ENCODE data around the gene HDAC4.

The HDAC4 gene

DNA sequence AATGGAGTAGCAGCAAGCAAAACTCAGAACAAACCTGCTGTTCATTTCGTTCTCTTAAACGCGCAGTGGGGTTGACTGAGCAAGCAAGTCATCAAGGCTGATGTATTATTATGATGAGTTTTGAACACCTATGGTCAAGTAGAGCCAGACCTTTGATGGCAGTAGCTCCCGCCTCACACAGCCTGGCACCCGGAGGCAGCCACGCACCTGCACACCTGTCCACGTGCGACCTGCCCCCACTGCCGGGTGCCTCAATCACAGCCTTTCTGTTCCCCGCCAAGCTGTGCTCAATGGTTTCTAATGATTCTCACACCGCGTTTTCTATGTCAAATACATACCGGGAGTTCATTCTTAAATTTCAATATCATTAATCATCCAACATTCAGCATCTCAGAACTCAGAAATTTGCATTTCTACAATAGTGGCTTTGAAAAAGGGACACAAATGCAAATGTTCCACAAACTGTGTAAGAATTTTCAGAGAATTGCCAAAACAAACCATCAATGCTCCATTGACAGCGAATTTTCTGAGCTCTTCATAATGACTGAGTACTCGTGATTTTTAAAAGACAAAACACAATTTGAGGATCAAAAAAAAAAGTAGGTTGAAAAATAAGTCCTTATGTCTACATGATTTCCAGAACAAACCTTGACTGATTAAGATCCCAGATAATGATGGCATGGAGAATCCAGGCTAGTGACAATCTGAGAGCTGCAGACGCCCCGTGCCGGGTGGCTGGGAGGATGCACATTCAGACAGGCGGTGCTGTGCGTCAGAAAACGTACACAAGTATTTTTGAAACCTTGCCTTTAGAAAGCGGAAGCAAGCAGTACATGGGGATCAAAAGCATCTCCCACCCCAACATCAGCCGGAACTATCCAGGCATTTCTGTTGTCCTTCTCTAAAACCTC lies 56.6 kb downstream of the HDAC4 start:
- no peak for TF ChIP-seq FOXK2 (IDR thresholded peaks at IDR 0.05)
- TF ChIP-seq ARNT (IDR thresholded peaks at IDR 0.05): no peak
- TF ChIP-seq L3MBTL2 (conservative IDR thresholded peaks at IDR 0.05): no peak
- TF ChIP-seq TARDBP (IDR thresholded peaks at IDR 0.05): no peak
- TF ChIP-seq ELF4 (IDR thresholded peaks at IDR 0.05): no peak
- TF ChIP-seq CTBP1 (IDR thresholded peaks at IDR 0.05; ENCODE audit: borderline replicate concordance): no peak
- no peak for TF ChIP-seq LEF1 (IDR thresholded peaks at IDR 0.05; ENCODE audit: borderline replicate concordance)
- no peak for TF ChIP-seq FOXA1 (IDR thresholded peaks at IDR 0.05)
- TF ChIP-seq HDGF (IDR thresholded peaks at IDR 0.05; ENCODE audit: borderline replicate concordance): no peak
- no peak for TF ChIP-seq SUZ12 (IDR thresholded peaks at IDR 0.05)
- ChIA-PET CTCF (no interaction called here), POLR2A (no interaction called here)
- no peak for DNase-seq (ENCODE audit: extremely low spot score)

DNA sequence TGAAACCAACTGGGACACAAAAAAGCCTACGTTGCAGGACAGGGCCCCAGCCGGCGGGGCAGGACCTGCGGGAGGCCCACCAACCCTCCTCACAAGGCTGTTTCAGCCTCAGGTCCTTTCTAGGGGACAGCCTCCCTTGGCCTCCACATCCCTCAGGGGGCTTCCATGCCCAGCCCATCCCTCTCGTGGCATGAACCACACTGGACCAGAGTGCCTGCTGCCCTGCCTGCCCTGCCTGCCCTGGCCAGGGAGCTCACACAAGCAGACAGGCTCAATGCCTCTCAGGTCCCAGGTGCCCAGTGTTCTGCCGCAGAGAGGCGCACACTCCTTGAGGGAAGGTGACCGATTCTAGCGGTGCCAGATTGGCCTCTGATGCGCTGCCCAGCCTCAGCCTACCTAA lies 57.4 kb downstream of the HDAC4 start:
- no peak for DNase-seq (ENCODE audit: extremely low spot score)
- CTCF ChIA-PET: no interaction called here
- POLR2A ChIA-PET: no interaction called here
- TF ChIP-seq NFRKB (IDR thresholded peaks at IDR 0.05) (no peak), FOXM1 (IDR thresholded peaks at IDR 0.05; ENCODE audit: borderline replicate concordance) (no peak), SP1 (IDR thresholded peaks at IDR 0.05) (no peak), FOXA1 (IDR thresholded peaks at IDR 0.05) (no peak), ELF4 (IDR thresholded peaks at IDR 0.05) (no peak)

DNA sequence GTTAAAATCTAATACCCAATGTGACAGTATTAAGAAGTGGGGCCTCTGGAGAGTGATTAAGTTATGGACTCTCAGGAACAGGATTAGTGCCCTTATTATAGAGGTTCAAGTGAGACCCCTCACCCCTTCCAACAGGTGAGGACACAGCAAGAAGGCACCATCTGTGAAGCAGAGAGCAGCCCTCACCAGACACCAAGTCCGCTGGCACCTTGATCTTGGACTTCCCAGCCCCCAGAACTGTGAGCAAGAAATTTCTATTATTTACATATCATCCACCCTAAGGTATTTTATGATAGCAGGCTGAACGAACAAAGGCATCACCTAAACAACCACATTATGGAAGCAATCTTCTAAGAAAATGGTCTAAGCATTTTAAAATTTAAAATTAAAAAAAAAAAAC lies 59.0 kb downstream of the HDAC4 start:
- POLR2A ChIA-PET: no interaction called here
- CTCF ChIA-PET: no interaction called here
- no peak for DNase-seq (ENCODE audit: extremely low spot score)
- no peak for TF ChIP-seq HDGF (IDR thresholded peaks at IDR 0.05; ENCODE audit: borderline replicate concordance)
- no peak for TF ChIP-seq ELF4 (IDR thresholded peaks at IDR 0.05)
- no peak for TF ChIP-seq LEF1 (IDR thresholded peaks at IDR 0.05; ENCODE audit: borderline replicate concordance)
- TF ChIP-seq FOXM1 (IDR thresholded peaks at IDR 0.05; ENCODE audit: borderline replicate concordance): no peak
- no peak for TF ChIP-seq TARDBP (IDR thresholded peaks at IDR 0.05)
- no peak for TF ChIP-seq ARNT (IDR thresholded peaks at IDR 0.05)
- no peak for TF ChIP-seq SUZ12 (IDR thresholded peaks at IDR 0.05)
- no peak for TF ChIP-seq L3MBTL2 (conservative IDR thresholded peaks at IDR 0.05)
- TF ChIP-seq, protein P1, sequence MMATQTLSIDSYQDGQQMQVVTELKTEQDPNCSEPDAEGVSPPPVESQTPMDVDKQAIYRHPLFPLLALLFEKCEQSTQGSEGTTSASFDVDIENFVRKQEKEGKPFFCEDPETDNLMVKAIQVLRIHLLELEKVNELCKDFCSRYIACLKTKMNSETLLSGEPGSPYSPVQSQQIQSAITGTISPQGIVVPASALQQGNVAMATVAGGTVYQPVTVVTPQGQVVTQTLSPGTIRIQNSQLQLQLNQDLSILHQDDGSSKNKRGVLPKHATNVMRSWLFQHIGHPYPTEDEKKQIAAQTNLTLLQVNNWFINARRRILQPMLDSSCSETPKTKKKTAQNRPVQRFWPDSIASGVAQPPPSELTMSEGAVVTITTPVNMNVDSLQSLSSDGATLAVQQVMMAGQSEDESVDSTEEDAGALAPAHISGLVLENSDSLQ (IDR thresholded peaks at IDR 0.05): no peak
- TF ChIP-seq BHLHE40 (IDR thresholded peaks at IDR 0.05; ENCODE audit: borderline replicate concordance): no peak
- TF ChIP-seq CTBP1 (IDR thresholded peaks at IDR 0.05; ENCODE audit: borderline replicate concordance): no peak
- no peak for TF ChIP-seq FOXA1 (IDR thresholded peaks at IDR 0.05)

DNA sequence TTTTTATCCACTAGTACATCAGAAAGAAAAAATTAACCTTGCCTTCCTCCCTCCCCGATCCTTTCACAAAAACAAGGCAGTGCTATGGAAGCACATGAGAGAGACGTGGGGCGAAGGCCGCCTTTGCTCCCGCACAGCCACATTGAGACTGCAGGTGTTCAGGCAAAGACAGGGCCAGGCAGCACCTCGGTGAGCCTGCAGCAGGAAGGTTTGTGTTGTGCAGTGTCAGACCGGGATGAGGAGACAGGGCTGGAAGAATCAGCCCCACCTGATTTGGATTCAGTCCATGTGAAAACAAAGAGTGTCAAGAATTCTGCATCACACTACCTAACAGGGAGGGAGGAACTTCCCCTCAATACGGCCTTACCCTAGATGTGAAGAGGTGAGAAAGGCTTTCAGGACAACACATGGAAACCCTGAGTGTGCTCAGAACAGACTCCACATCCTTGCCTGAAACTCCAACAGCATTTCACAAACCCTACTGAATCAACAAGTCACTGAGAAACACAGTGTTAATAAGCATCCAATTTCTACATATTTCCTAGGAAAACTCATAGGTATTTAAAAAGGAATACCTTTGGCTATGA lies 59.6 kb downstream of the HDAC4 start:
- ChIA-PET CTCF (no interaction called here), POLR2A (no interaction called here)
- no peak for DNase-seq (ENCODE audit: extremely low spot score)
- TF ChIP-seq CTBP1 (IDR thresholded peaks at IDR 0.05; ENCODE audit: borderline replicate concordance) (no peak), ELF4 (IDR thresholded peaks at IDR 0.05) (no peak), ARNT (IDR thresholded peaks at IDR 0.05) (no peak), BHLHE40 (IDR thresholded peaks at IDR 0.05; ENCODE audit: borderline replicate concordance) (no peak), FOXM1 (IDR thresholded peaks at IDR 0.05; ENCODE audit: borderline replicate concordance) (no peak), ZNF384 (IDR thresholded peaks at IDR 0.05) (no peak), SP1 (IDR thresholded peaks at IDR 0.05) (no peak), NFRKB (IDR thresholded peaks at IDR 0.05) (no peak), HDGF (IDR thresholded peaks at IDR 0.05; ENCODE audit: borderline replicate concordance) (no peak), LEF1 (IDR thresholded peaks at IDR 0.05; ENCODE audit: borderline replicate concordance) (no peak), FOXA1 (IDR thresholded peaks at IDR 0.05) (no peak), FOXK2 (IDR thresholded peaks at IDR 0.05) (no peak), SUZ12 (IDR thresholded peaks at IDR 0.05) (no peak), L3MBTL2 (conservative IDR thresholded peaks at IDR 0.05) (no peak), TARDBP (IDR thresholded peaks at IDR 0.05) (no peak)
- TF ChIP-seq, protein P1 (IDR thresholded peaks at IDR 0.05): no peak

DNA sequence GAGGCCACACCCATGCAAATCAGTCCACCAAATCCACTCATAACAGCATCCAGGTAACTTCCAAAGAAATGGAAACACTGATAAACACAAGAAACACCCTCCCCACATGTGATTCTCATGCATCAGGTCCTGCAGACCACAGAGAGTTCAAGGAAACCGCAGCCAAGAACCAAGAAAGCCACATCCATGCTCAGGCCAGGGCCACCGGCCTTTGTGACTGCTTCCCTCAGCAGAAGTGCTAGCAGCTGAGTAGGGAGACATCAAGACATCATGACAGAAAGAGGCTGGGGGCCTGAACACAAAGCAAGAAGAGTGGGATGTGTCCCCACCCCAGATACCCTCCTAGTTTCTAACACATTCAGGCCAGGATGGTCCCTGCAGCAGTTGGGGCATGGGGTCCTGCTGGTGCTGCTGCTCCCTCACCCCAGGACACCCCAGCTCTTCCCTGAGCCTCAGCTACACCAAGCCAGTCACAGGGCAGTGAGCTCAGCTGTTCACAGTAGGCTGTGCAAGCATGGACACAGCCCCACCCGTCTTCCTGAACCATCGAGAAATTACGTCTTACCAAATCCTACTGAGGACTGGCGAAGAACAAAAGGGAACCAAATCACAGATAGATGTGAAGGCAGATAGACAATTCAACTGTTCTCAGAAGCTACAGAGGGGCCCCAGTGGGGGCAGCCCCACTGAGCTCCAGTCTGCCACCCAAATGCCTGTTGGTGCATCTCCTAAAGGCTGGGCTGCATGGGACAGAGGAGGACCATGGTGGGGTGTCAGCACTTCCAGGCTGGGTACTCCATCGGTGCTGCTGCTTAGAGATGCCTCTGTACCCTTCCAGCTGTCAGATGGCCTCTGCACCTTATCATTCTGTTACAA lies 60.9 kb downstream of the HDAC4 start:
- ChIA-PET POLR2A (no interaction called here), CTCF (no interaction called here)
- no peak for DNase-seq (ENCODE audit: extremely low spot score)
- no peak for TF ChIP-seq CTBP1 (IDR thresholded peaks at IDR 0.05; ENCODE audit: borderline replicate concordance)
- no peak for TF ChIP-seq ARNT (IDR thresholded peaks at IDR 0.05)
- no peak for TF ChIP-seq ELF4 (IDR thresholded peaks at IDR 0.05)
- TF ChIP-seq BHLHE40 (IDR thresholded peaks at IDR 0.05; ENCODE audit: borderline replicate concordance): no peak
- TF ChIP-seq LEF1 (IDR thresholded peaks at IDR 0.05; ENCODE audit: borderline replicate concordance): no peak
- no peak for TF ChIP-seq L3MBTL2 (conservative IDR thresholded peaks at IDR 0.05)
- TF ChIP-seq HDGF (IDR thresholded peaks at IDR 0.05; ENCODE audit: borderline replicate concordance): no peak

DNA sequence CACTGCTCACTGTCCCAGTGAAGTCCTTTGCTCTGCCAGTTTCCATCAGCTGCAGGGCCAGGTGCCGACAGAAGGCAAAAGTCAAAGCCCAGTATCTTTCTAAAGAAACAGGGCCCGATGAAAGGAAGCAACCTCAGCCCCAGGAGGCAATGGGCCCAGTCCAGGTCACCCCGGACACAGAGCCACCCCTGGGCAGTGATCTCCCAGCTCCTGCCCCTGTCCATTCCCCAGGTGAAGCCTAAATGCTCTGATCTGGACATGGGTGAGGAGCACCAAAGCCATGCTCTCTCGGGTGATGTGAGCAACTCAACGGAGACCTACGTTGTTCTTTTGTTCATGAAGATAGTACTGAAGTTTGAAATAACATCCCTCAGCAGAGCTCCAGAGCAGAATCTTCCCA lies 61.6 kb downstream of the HDAC4 start:
- ChIA-PET POLR2A (no interaction called here), CTCF (no interaction called here)
- TF ChIP-seq FOXA1 (IDR thresholded peaks at IDR 0.05) (no peak), SP1 (IDR thresholded peaks at IDR 0.05) (no peak), BHLHE40 (IDR thresholded peaks at IDR 0.05; ENCODE audit: borderline replicate concordance) (no peak), ELF4 (IDR thresholded peaks at IDR 0.05) (no peak), HDGF (IDR thresholded peaks at IDR 0.05; ENCODE audit: borderline replicate concordance) (no peak), TARDBP (IDR thresholded peaks at IDR 0.05) (no peak), FOXK2 (IDR thresholded peaks at IDR 0.05) (no peak), ZNF384 (IDR thresholded peaks at IDR 0.05) (no peak), CTBP1 (IDR thresholded peaks at IDR 0.05; ENCODE audit: borderline replicate concordance) (no peak), LEF1 (IDR thresholded peaks at IDR 0.05; ENCODE audit: borderline replicate concordance) (no peak), ARNT (IDR thresholded peaks at IDR 0.05) (no peak), NFRKB (IDR thresholded peaks at IDR 0.05) (no peak), L3MBTL2 (conservative IDR thresholded peaks at IDR 0.05) (no peak)
- TF ChIP-seq, protein P1 (IDR thresholded peaks at IDR 0.05): no peak
- no peak for DNase-seq (ENCODE audit: extremely low spot score)

All from HEK293T (cell line).